Body of pancreas (tissue), 4 donors: ENCODE measurements around the gene RAD17.

ENCODE experiments used
- CTCF ChIP-seq, 7 experiments: fragments of 450-650 bp in 4 of 7; fragments of 200-600 bp in 3 of 7; sonication (generic) in 3 of 7; IDR thresholded peaks; one replicate each; pipeline ENCODE4 v1.5.1; 2016 to 2019; ENCODE audit warnings: antibody characterized with exemption in 7 of 7
- POLR2A ChIP-seq, 3 donors: fragments of 450-650 bp; IDR thresholded peaks; one replicate each; pipeline ENCODE4 v1.6.1; 2016; ENCODE audit warnings: antibody characterized with exemption in 3 of 3, mild to moderate bottlenecking in 2 of 3

- no peak for TF ChIP-seq CTCF (IDR thresholded peaks at IDR 0.05)
- TF ChIP-seq POLR2A (IDR thresholded peaks at IDR 0.05), result no peak
These were observed 80.5 kb downstream of the RAD17 start for GRCh38 chr5:69450116-69450515.
